ENCODE results near the gene EMC10. TPM values are rescaled to one million over a fixed set of nuclear protein-coding genes. Genes with fewer than 3 reads are reported as not detected.

The EMC10 gene
- total and polyA plus RNA-seq, 10 of the 15 experiments (the other 5 are each of a cell fraction or from before 2014, with no cell fraction given) = 2.5 to 77.3 (median 20.3) TPM

- ATAC-seq (no peak), DNase-seq (ENCODE audit: low read depth, low spot score) (no peak), FAIRE-seq (no peak)
- Histone ChIP-seq H3K27me3 (replicated peaks in 1 of 2; ENCODE audit: control insufficient read depth in 2 of 2, insufficient read depth in 2 of 2, low read length in 1 of 2) (no peaks in the 10 kb centered on the region), H3K79me2 (ENCODE audit: control insufficient read depth, insufficient read depth, low read length) (no peaks in the 10 kb centered on the region), H3K4me1 (ENCODE audit: control insufficient read depth, insufficient read depth, low read length) (no peaks in the 10 kb centered on the region), H3K4me3 (no peak overlapping the region), H3K9ac (ENCODE audit: control insufficient read depth, insufficient read depth, low read length) (no peak overlapping the region), H3K4me2 (ENCODE audit: control insufficient read depth, insufficient read depth) (no peak overlapping the region), H3K9me3 (replicated peaks; ENCODE audit: control insufficient read depth, insufficient read depth, low read length) (no peaks in the 10 kb centered on the region), H4K20me1 (ENCODE audit: control insufficient read depth, insufficient read depth) (no peaks in the 10 kb centered on the region), H3K27ac (ENCODE audit: control insufficient read depth, insufficient read depth) (no peak overlapping the region), H3K36me3 (ENCODE audit: control insufficient read depth in 2 of 2, insufficient read depth in 2 of 2, low read length in 1 of 2) (no peaks in the 10 kb centered on the region), H2AFZ (ENCODE audit: control insufficient read depth, low read depth, low read length) (no peak overlapping the region)
- no TSS peak for BruUV-seq (replicated peaks)
- ChIA-PET CTCF (no interaction called here), RAD21 (ENCODE audit: unreplicated experiment) (no interaction called here), POLR2A (no interaction called here), SMC1A (ENCODE audit: uncharacterized antibody, unreplicated experiment) (no interaction called here)
- TF ChIP-seq ZNF274 (IDR thresholded peaks at IDR 0.05; ENCODE audit: insufficient read depth, insufficient read length) = no peak
- no peak for TF ChIP-seq POLR2AphosphoS5 (IDR thresholded peaks at IDR 0.05; ENCODE audit: low read length)
- TF ChIP-seq IRF5 (IDR thresholded peaks at IDR 0.05; ENCODE audit: borderline replicate concordance) = no peak
- TF ChIP-seq LARP7 (IDR thresholded peaks at IDR 0.05) = no peak
- no peak for TF ChIP-seq ETV6 (conservative IDR thresholded peaks at IDR 0.05 in 1 of 2, IDR thresholded peaks at IDR 0.05 in 1 of 2; ENCODE audit: borderline replicate concordance in 1 of 2, low read depth in 1 of 2)
- TF ChIP-seq STAT3 (IDR thresholded peaks at IDR 0.05; ENCODE audit: low read depth, low read length) = no peak
- 77% methylated on average over 38 of the region's 53 CpGs for WGBS (ENCODE audit: insufficient coverage, insufficient replicate concordance, low lambda C conversion rate, missing lambda C conversion rate)
- intact Hi-C loops (cut with micrococcal nuclease; ENCODE audit: unreplicated experiment) (no loop called here), in situ Hi-C loops (cut with MboI) (no loop called here)
These were observed 40.8 kb downstream of the EMC10 start for GRCh38 chr19:50516964-50517703.

- DNase-seq (ENCODE audit: low read depth, low spot score) = no peak
- no peak overlapping the region for H2AFZ ChIP-seq (ENCODE audit: control insufficient read depth, low read depth, low read length)
- in situ Hi-C loops (cut with MboI) (no loop called here), intact Hi-C loops (cut with micrococcal nuclease; ENCODE audit: unreplicated experiment) (no loop called here)
- no peak overlapping the region for H3K27ac ChIP-seq (ENCODE audit: control insufficient read depth, insufficient read depth)
- ChIA-PET RAD21 (ENCODE audit: unreplicated experiment) (no interaction called here), POLR2A (no interaction called here), CTCF (no interaction called here), SMC1A (ENCODE audit: uncharacterized antibody, unreplicated experiment) (no interaction called here)
- ATAC-seq = no peak
- no peaks in the 10 kb centered on the region for H4K20me1 ChIP-seq (ENCODE audit: control insufficient read depth, insufficient read depth)
- 93% methylated on average over 22 of the region's 37 CpGs for WGBS (ENCODE audit: insufficient coverage, insufficient replicate concordance, low lambda C conversion rate, missing lambda C conversion rate)
- H3K9ac ChIP-seq (ENCODE audit: control insufficient read depth, insufficient read depth, low read length) = no peak overlapping the region
- no peak overlapping the region for H3K4me3 ChIP-seq
- no TSS peak for BruUV-seq (replicated peaks)
- H3K9me3 ChIP-seq (replicated peaks; ENCODE audit: control insufficient read depth, insufficient read depth, low read length) = no peaks in the 10 kb centered on the region
- H3K79me2 ChIP-seq (ENCODE audit: control insufficient read depth, insufficient read depth, low read length) = no peaks in the 10 kb centered on the region
- no peak for FAIRE-seq
- H3K4me2 ChIP-seq (ENCODE audit: control insufficient read depth, insufficient read depth) = no peak overlapping the region
- H3K27me3 ChIP-seq (replicated peaks in 1 of 2; ENCODE audit: control insufficient read depth in 2 of 2, insufficient read depth in 2 of 2, low read length in 1 of 2) = no peaks in the 10 kb centered on the region
- H3K36me3 ChIP-seq (ENCODE audit: control insufficient read depth in 2 of 2, insufficient read depth in 2 of 2, low read length in 1 of 2) = no peaks in the 10 kb centered on the region
- no peaks in the 10 kb centered on the region for H3K4me1 ChIP-seq (ENCODE audit: control insufficient read depth, insufficient read depth, low read length)
- TF ChIP-seq ZNF687 (IDR thresholded peaks at IDR 0.05) (no peak), NR2C1 (IDR thresholded peaks at IDR 0.05) (no peak), NFYA (IDR thresholded peaks at IDR 0.05; ENCODE audit: borderline replicate concordance, low read depth, low read length) (no peak), ZNF207 (IDR thresholded peaks at IDR 0.05; ENCODE audit: borderline replicate concordance) (no peak), RELA (IDR thresholded peaks at IDR 0.05; ENCODE audit: borderline replicate concordance, partially characterized antibody) (no peak), RAD51 (IDR thresholded peaks at IDR 0.05) (no peak), MXI1 (IDR thresholded peaks at IDR 0.05; ENCODE audit: low read depth, low read length) (no peak)
These were observed 41.4 kb downstream of the EMC10 start for GRCh38 chr19:50517704-50518075.
